Amygdala (tissue), 56 donors: ENCODE measurements around the gene OR2G2.

ENCODE experiments used
- DNase-seq, 56 donors: peaks; one replicate each; lab custom pipeline; 2025; lab: John Stamatoyannopoulos, UW

The OR2G2 gene, protein sequence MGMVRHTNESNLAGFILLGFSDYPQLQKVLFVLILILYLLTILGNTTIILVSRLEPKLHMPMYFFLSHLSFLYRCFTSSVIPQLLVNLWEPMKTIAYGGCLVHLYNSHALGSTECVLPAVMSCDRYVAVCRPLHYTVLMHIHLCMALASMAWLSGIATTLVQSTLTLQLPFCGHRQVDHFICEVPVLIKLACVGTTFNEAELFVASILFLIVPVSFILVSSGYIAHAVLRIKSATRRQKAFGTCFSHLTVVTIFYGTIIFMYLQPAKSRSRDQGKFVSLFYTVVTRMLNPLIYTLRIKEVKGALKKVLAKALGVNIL

DNA sequence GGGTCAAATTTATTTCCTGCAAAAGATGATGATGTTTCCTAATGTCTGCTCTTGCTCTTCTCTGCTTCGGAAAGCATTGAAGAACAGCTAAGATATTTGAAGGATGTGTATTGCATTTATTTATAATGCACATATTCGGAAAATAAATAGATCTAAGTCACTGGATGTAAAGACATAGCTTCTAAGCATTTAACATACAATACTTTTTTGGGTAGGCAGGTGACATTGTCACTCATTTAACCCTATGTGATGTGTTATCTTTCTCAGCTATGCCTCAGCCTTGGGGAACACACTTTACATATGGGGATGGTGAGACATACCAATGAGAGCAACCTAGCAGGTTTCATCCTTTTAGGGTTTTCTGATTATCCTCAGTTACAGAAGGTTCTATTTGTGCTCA lies at the start of gene OR2G2:
Gene OR2G2 (plus strand): TSS at position 301 of the 400 bp plus-strand sequence. CDS start 0 bp downstream, at position 301.
- DNase-seq: no peak

DNA sequence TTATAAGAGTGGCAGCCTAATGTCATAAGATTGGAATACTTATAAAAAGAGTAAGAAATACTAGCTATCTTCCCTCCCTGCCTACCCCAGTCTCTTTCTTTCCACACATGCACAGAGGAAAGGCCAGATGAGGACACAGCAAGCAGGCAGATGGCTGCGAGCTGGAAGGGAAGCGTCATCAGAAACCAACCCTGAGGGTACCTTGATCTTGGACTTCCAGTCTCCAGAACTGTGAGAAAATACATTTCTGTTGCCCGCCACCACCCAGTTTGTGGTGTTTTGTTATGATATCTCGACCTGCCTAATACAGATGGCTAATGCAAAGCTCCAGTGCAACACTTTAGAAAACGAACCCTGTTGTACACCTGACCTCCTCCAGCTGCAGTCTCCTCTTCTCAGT lies 49.6 kb upstream of the OR2G2 start:
- DNase-seq: no peak

DNA sequence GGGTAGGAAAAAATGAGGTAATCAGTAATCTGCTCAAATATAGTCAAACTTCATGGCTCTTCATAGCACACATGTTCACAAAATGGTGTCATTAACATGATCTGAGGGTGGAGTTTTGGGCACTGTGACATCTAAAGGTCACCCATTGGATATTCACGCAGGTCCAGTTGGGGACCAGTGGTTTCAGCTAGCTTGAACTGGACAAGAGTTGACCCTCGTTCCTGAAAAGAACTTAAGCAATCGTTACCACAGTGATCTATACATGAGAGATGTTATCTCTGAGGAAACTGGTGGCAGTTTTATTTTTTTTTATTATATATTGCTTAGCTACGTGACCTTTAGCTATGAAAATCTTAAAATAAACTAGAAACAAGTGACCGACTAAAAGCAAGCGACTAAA lies 48.9 kb upstream of the OR2G2 start:
- DNase-seq: no peak

DNA sequence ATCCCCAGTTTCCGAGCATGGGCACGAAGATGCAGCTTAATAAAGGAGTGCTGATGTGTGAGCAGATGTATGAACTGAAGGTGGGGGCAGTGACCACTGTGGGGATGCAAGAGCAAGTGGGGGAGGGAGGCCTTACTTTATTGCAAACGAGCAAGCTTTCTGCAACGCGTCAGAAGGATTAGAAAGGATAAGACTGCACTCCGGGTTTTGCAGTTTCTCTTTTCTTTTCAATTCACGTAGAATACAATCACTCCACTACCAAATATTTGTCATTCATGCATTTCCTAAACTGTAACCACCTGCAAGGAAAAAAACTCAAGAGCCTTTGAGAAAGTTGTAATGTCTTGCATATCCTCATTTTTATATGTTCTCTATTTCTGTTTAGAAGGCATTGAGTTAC lies 47.6 kb upstream of the OR2G2 start:
- no peak for DNase-seq

DNA sequence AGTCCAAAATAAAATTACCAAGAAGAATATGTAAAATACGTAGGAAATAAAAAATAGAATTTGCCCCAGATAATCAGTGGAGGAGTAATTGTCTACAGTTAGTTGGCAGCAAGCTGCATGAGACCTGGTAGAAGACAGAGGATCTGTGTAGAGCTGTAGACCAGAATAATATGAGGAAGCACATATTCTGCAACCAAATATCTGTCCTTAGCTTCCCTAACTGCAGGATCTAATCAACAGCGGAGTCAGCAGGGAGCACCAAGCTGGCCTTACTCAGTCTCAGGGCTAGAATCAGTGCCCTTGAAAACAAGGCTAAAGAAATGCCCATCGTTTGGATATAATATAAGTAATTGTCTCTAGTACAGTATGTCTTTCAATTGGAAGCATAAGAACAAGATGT lies 45.3 kb upstream of the OR2G2 start:
- no peak for DNase-seq

DNA sequence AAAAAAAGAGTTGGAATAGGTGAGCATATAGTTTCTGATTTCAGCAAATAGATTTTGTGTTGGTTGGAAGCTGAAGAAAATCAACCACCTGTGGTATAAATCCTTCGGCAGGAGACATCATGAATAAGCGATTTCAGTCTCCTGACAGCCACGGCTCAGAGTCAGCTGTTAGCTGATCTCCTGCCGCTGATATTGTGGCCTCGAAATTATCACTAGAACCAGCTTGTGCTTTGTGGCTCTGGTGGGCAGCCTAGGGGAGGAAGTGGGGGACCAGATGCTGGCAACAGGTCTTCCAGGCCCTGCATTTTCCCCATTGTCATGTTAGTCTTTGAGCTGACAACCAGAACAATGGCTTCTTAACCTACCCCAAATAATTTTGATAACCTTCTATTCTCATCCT lies 40.1 kb upstream of the OR2G2 start:
- DNase-seq: no peak

DNA sequence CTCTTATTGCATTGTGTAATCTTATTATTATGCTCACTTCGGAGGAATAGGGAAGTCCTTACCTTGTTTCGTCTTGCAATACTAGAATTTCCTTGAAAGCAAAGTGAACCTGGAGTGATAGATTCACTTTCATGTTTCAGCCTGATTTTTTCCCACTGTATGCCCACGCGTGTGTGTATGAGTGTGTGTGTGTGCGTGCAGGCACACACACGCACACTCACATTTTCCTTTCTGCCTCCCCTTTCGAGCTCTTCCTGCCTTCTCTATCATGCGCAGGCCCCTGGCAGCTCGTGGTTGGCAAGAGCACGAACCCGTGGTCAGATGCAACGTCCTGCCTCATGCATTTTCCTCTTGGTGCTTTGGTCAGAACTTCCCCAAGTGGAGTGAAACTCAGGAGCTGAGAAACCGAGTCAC lies 39.4 kb upstream of the OR2G2 start, which contains the start of gene GCSAML:
Gene GCSAML (plus strand): TSS at position 366 of the 414 bp plus-strand sequence. CDS start 58 bp downstream, outside the sequence.
- no peak for DNase-seq

DNA sequence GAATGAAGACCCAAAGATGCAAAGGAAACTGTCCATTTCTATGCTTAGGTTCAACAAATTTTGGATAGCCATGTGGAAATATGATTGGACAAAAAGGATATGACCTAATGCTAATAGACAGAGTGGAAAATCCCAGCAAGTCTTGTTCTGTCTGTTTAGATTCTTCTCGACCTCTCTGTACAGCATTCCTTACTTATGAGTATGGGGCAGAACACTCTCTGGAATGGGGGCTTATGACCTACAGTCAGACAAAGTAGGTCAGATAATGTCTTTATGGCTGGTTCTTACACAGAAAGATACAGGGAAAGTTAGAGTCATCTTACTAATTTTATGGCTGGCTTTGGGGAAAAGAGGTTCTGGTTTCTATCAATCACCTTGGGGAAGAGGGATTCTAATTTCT lies 36.4 kb upstream of the OR2G2 start:
- DNase-seq: no peak

DNA sequence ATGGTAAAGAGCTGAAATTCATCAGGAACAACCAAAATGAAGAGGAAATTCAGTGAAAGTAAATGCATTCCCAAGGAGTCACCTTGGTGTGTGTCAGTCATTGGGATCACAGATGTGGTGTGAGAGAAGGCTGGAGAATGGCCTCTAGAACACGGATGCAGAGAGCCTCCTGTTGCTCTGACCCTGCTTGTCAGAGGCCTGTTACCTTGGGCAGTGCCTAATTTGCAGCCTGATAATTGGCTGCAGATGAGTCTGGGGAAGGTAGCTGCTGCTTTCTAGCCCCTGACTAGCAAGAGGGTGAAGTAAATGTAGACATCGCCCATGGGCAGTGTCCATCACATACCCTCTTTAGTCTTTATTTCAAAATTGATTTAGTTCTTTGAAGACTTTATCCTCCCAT lies 35.9 kb upstream of the OR2G2 start:
- no peak for DNase-seq

DNA sequence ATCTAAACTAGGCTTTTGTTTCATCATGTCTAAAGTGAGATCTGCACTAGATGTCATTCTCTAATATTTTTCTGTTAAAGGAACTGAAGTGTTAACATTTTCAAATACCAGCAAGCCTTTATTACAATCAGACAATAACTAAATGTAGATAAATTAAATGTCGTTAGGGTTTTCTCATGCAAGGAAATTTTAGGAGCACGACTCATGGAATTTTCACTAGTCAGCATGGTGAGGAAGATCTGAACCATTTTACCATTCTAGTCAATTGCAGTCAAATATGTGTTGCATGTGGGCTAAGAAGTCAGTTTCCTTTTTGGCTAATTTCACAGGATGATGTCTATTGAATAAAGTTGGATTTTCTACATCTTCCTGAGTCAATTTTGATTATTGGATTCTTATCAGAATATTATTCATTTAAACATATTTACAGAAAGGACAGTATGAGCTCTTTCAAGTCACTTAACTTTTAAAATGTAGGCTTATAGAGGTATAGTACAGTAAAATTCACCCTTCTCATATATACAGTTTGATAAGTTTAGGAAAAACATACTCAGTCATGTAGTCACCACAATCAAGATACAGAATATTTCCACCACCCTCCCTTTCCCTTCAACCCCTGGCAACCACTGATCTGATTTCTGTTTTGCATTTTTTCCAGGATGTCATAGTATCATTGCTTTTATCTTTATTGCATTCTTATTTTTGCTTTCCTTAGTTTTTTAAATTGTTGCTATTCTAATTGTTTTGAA lies 30.1 kb upstream of the OR2G2 start:
- DNase-seq: no peak

DNA sequence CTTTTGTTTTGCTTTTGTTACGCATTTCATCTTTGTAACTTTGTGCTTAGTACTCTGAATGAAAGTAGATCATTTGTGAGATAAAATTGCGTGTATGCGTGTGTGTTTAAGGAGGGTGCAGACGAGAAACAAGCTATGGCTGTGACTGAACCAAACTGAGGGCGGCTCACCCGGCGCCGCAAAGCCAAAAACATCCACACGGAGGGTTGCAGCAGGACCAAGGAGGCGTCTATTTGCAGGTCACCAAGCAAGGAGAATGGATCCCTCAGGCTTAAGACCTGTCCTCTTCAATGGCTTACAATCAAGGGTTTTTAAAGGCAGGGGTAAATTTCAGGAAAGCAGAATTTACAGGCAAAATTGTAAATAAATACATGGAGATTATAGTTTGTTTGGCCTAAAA lies 26.4 kb upstream of the OR2G2 start:
- no peak for DNase-seq

DNA sequence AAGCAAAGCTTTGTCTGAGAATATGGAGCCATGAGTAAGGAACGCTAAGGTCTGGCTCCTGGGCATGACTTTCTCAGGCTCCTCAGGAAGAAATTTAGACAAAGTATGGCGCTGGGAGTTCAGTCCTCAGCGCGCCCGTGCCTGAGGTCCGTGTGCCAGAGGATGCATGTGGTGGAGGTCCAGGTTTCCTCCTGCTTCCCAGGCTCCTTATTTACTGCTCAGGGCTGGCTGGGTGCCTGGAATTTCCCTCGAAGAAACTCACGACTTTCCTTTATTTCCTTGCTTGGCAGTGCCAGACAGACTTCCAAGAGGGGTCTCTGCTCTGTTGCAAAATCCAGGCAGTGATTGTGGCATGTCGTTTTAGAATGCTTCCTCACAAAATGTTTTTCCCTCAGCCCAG lies 26.0 kb upstream of the OR2G2 start:
- no peak for DNase-seq

DNA sequence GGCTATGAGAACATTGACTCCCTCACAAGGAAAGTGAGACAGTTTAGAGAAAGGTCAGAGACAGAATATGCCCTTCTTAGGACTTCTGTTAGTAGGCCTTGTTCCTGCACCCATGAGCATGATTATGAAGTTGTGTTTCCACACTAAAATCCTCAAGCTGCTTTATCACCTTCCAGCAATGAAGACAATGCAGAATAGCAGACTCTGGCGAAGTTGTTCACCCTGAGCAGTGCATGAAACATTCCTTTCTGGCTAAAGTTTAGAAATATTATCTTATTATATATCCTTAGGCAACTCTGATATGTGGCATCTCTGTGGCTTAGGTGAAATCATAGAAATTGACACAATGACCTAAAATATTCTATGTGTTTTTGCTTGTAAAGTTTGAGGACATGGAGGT lies 13.9 kb upstream of the OR2G2 start:
- DNase-seq: no peak

DNA sequence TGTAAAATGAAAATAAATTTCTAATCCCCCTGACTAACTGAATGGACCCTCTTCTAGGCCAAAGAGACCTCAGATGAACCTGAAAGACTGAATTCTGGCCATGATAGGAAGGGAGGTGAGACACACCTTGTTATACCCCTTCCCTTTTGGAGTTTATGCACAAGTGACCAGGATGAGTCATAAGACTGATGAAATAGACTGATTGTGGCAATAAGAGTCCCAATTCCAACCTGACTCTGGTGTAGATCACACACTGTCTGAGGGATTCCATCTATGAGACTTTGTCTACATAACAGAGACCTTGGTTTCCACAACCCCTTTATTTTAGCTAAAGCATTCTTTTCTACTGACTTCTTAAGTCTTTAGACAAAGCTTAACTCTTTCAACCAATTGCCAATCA lies 13.5 kb upstream of the OR2G2 start:
- DNase-seq: no peak

DNA sequence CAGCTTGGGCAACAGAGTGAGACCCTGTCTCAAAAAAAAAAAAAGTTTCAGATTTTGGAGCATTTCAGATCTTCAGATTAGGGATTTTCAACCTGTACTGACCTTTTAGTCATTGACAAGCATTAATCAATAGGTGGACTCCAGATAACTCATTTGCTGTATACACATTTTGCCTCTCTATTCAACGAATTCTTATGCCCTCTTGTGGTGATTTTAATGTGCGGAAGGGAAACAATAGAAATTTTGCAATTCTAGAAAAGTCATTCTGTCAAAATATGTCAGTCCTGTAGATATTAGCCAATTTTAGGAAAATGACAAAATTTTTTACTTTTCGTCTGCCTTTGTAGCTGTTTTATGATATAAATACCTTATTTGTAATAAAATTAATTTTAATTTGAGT lies 11.6 kb upstream of the OR2G2 start:
- DNase-seq: no peak

DNA sequence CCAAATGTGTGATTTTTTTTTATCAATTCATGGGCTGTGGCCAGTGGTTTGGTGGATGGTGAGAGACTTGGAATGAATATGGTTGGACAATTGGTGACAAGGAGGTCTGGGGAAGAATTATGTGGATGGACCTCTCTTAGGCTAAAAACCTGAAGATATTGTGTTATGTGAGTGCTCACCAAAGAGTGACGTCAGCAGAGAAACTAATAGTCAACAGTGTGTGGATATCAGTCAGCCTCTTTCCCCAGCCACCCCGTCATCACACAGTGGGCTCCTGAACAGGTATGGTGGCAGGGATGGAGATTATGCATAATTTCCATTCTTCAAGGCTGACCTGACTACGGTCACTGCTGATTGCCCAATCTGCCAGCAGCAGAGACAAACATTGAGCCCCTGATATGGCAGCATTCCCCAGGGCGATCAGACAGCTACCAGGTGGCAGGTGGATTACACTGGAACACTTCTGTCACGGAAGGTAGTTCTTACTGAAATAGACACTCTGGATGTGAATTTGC lies 9.2 kb upstream of the OR2G2 start:
- DNase-seq: no peak

DNA sequence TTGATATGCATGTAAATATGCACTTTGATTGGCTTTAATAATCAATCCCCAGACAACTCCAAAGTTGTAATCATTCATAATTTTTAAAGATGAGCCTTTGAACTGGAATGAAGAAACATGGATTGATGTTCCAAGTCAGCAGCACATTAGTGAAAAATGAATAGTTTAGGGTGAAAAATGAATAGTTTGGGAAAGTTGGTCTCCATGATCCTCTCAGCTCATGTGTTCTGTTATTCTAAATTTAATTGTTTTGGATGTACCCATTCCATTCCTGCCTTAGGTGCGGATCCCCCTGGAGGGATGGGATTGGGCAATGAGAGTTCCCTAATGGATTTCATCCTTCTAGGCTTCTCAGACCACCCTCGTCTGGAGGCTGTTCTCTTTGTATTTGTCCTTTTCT lies 17.1 kb downstream of the OR2G2 start, which contains the start of gene OR2G3:
Gene OR2G3 (plus strand): TSS at position 301 of the 400 bp plus-strand sequence. CDS start 0 bp downstream, at position 301.
- no peak for DNase-seq

DNA sequence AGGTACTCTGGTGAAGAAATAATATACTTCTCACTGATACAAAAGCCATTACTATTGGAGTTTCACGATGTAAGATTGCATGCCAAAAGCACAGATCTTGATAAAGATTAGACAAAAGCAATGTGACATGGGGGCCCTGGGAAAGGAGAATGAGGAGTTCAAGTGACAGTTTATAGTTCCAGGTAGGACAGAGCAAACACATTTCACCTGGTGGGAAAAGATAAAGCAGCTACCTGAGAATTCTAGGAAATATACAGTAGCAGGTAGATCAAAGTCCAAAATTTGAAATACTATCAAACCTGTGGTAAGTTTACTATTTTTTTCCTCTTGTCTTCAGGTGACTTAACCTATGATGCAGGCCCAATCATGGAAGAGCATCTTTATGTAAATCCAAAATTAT lies 25.2 kb downstream of the OR2G2 start:
- DNase-seq: no peak

DNA sequence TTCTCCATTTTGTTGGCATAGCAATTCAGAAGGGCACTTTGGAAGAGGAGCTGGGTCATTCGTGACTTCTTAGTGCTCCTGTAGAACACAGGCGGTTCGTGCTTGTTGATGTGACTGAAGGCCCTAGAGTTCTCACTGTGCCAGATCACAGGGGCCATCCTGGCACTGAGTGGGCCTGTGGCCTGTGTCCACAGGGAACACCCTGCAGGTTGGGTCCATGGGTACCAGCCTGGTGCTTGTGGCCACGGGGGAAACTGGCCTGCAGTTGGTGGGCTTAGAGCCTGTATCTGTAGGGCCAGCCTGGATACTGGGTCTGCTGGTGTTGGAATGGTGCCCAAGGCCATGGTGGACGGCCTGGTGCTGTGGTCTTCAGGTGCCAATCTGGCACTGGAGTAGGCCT lies 26.5 kb downstream of the OR2G2 start:
- no peak for DNase-seq

DNA sequence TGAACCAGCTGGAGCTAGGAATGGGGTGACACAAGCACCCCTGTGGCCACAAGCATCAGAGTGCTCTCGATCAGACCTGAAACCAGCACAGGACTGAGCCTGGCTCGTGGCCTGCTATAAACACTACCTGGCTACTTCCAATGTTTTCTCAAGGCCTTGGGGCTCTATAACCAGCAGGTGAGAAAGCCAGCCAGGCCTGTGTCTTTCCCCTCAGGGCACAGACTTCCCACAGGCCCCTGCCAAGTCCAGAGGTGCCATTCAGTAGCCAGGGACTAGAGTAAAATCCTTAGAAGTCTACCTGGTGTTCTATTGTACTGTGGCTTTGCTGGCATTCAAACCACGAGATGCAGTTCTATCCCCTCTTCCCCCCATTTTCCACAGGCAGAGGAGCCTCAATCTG lies 39.8 kb downstream of the OR2G2 start:
- no peak for DNase-seq

DNA sequence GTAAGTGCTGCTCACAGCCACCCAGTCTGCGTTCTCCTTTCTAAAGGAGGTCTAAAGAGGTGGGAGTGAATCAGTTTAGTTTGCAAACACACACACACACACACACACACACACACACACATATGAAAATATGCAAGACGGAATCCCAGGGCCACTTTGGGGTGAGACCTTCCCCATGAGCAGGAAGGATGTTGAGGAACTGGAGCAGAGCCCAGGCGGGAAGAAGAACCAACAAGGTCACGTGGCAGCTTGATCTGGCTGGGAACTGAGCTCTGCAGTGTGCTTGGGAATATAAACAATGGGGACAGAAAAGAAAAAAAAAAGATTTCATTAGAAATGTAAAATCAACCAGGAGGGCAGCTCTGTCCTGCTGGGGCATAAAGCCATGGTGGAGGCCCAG lies 49.9 kb downstream of the OR2G2 start:
- DNase-seq: no peak

DNA sequence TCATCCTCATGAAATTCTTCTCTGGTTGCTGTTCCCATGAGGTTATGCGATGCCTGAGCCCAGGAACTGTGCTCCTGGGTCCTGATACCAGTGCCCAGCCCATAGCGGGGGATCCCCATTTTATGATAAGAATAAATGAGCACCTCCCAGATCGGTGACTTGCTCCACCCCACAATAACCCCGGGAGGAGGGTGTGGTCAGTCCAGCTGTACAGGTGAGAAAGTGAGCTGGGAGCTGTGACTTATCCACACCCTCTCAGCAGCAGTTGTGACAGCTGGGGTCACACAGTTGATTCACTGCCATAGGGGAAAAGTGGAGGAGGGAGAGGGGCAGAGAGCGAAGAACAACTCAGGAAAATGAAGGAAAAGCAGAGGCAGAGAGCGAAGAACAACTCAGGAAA lies 50.6 kb downstream of the OR2G2 start:
- DNase-seq: no peak
